Measurements from ENCODE around the gene STK4. TPM values are rescaled to one million over a fixed set of nuclear protein-coding genes. Genes with fewer than 3 reads are reported as not detected.
A peak's percentile ranks its signal among the peaks of the same experiment; 100 is the strongest.

The STK4 gene
- total and polyA plus RNA-seq, 2 of the 4 experiments (the other 2 are of a cell fraction): 10.2 to 22.2 TPM

DNA sequence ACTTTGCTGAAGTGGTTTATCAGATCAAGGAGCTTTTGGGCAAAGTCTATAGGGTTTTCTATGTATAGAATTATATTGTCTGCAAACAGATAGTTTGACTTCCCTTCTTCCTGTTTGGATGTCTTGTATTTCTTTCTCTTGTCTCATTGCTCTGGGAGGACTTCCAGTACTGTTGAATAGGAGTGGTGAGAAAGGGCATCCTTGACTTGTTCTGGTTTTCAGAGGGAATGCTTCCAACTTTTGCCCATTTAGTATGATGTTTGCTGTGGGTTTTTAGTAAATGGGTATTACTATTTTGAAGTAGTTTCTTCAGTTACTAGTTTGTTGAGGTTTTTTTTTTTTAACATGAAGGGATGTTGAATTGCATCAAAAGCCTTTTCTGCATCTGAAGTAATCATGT, 98.5 kb downstream of the STK4 start:
- CTCF ChIA-PET: no interaction called here
- Histone ChIP-seq H3K9me3 (ENCODE audit: control insufficient read depth, insufficient read depth, low read length) (no peaks in the 10 kb centered on the region), H3K4me3 (ENCODE audit: insufficient read depth, low read depth, low read length) (no peak overlapping the region), H2BK120ac (ENCODE audit: low read depth, low read length) (peak overlapping the region; percentile 58; the same call in 1 of the 2 replicates), H2AK5ac (ENCODE audit: low read depth, low read length) (no peak overlapping the region), H3K27ac (ENCODE audit: insufficient read depth, low read length) (no peak overlapping the region), H3K79me1 (ENCODE audit: low read depth in 1 of 2, low read length in 2 of 2) (peaks cover 19 to 26% of the 10 kb centered on the region in 2 experiments), H3K9ac (ENCODE audit: low read depth, low read length) (no peak overlapping the region), H3K23ac (ENCODE audit: low read depth, low read length) (no peak overlapping the region), H4K5ac (ENCODE audit: low read depth, low read length) (no peak overlapping the region; the same call in 1 of the 2 replicates), H4K91ac (ENCODE audit: insufficient read depth, low read depth, low read length) (no peak overlapping the region), H2AFZ (replicated peaks; ENCODE audit: low read length, poor library complexity) (no peak overlapping the region), H2BK20ac (ENCODE audit: low read depth, low read length) (no peak overlapping the region), H3K4me1 (ENCODE audit: control insufficient read depth, insufficient read depth, low read length) (peaks cover 23% of the 10 kb centered on the region; the same call in 1 of the 2 replicates), H3K36me3 (ENCODE audit: control insufficient read depth, insufficient read depth, low read length) (no peaks in the 10 kb centered on the region), H4K20me1 (ENCODE audit: insufficient read depth, low read length) (no peaks in the 10 kb centered on the region), H3K4ac (ENCODE audit: low read depth, low read length) (no peak overlapping the region), H3K4me2 (ENCODE audit: low read depth, low read length) (no peak overlapping the region; the same call in 1 of the 2 replicates), H2AK9ac (replicated peaks; ENCODE audit: low read depth, low read length, poor library complexity) (no peak overlapping the region), H3K18ac (ENCODE audit: low read depth, low read length) (peak overlapping the region; percentile 28; the same call in 1 of the 2 replicates), H3K14ac (replicated peaks; ENCODE audit: low read depth, low read length) (no peak overlapping the region), H3K27me3 (ENCODE audit: control insufficient read depth, insufficient read depth, low read length) (no peaks in the 10 kb centered on the region), H3K56ac (ENCODE audit: extremely low read depth, insufficient read depth, low read length) (no peak overlapping the region), H2BK15ac (ENCODE audit: low read depth, low read length) (0 out of 3 replicates have a peak overlapping the region, but pooled peaks have one; percentile 49), H3K9me1 (ENCODE audit: insufficient read depth, low read length) (peaks cover 11% of the 10 kb centered on the region), H2BK5ac (ENCODE audit: low read depth, low read length, poor library complexity, severe bottlenecking) (peak overlapping the region; percentile 57), H4K8ac (ENCODE audit: low read depth in 2 of 2, low read length in 2 of 2) (no peak overlapping the region)
- DNase-seq: no peak
- intact Hi-C loops (cut with micrococcal nuclease) (no loop called here), dilution Hi-C loops (cut with HindIII; ENCODE audit: low sequenced_read_pairs, unreplicated experiment) (no loop called here), in situ Hi-C loops (cut with MboI; ENCODE audit: low sequenced_read_pairs) (no loop called here)
- no peak for ATAC-seq (ENCODE audit: low read depth)
- TF ChIP-seq, protein P1, sequence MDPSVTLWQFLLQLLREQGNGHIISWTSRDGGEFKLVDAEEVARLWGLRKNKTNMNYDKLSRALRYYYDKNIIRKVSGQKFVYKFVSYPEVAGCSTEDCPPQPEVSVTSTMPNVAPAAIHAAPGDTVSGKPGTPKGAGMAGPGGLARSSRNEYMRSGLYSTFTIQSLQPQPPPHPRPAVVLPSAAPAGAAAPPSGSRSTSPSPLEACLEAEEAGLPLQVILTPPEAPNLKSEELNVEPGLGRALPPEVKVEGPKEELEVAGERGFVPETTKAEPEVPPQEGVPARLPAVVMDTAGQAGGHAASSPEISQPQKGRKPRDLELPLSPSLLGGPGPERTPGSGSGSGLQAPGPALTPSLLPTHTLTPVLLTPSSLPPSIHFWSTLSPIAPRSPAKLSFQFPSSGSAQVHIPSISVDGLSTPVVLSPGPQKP (IDR thresholded peaks at IDR 0.05; ENCODE audit: borderline replicate concordance, low read depth, low read length): no peak
- TF ChIP-seq CEBPB (IDR thresholded peaks at IDR 0.05; ENCODE audit: low read depth, low read length) (no peak), MAZ (IDR thresholded peaks at IDR 0.05; ENCODE audit: borderline replicate concordance, low read depth, low read length) (no peak), CHD1 (IDR thresholded peaks at IDR 0.05; ENCODE audit: low read depth, low read length) (no peak), FOS (IDR thresholded peaks at IDR 0.05; ENCODE audit: low read depth, low read length) (no peak), RCOR1 (IDR thresholded peaks at IDR 0.05; ENCODE audit: insufficient replicate concordance, low read length) (no peak), MAFK (IDR thresholded peaks at IDR 0.05; ENCODE audit: low read depth, low read length) (no peak), RFX5 (IDR thresholded peaks at IDR 0.05; ENCODE audit: low read depth, low read length) (no peak), POLR2A (IDR thresholded peaks at IDR 0.05; ENCODE audit: low read depth, low read length) (no peak), NFE2L2 (IDR thresholded peaks at IDR 0.05; ENCODE audit: low read depth, low read length) (no peak)
- TF ChIP-seq, protein P2, sequence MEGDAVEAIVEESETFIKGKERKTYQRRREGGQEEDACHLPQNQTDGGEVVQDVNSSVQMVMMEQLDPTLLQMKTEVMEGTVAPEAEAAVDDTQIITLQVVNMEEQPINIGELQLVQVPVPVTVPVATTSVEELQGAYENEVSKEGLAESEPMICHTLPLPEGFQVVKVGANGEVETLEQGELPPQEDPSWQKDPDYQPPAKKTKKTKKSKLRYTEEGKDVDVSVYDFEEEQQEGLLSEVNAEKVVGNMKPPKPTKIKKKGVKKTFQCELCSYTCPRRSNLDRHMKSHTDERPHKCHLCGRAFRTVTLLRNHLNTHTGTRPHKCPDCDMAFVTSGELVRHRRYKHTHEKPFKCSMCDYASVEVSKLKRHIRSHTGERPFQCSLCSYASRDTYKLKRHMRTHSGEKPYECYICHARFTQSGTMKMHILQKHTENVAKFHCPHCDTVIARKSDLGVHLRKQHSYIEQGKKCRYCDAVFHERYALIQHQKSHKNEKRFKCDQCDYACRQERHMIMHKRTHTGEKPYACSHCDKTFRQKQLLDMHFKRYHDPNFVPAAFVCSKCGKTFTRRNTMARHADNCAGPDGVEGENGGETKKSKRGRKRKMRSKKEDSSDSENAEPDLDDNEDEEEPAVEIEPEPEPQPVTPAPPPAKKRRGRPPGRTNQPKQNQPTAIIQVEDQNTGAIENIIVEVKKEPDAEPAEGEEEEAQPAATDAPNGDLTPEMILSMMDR (conservative IDR thresholded peaks at IDR 0.05; ENCODE audit: low read depth, low read length): no peak
- TF ChIP-seq, protein P3, sequence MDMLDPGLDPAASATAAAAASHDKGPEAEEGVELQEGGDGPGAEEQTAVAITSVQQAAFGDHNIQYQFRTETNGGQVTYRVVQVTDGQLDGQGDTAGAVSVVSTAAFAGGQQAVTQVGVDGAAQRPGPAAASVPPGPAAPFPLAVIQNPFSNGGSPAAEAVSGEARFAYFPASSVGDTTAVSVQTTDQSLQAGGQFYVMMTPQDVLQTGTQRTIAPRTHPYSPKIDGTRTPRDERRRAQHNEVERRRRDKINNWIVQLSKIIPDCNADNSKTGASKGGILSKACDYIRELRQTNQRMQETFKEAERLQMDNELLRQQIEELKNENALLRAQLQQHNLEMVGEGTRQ (IDR thresholded peaks at IDR 0.05; ENCODE audit: low read depth, low read length): no peak
- no TSS peak for BruUV-seq (replicated peaks)
- POLR2A ChIA-PET (ENCODE audit: unreplicated experiment): no interaction called here
